Upper lobe of left lung (tissue), 4 donors: ENCODE measurements around the gene ZEB1.

Source experiments
- EP300 ChIP-seq, 4 donors: sonication (generic); formaldehyde crosslinking; IDR thresholded peaks; one replicate each; pipeline ENCODE4 v1.5.1; 2017; ENCODE audit warnings: antibody characterized with exemption in 4 of 4, control low read depth in 2 of 4
- POLR2A ChIP-seq, 4 donors: fragments of 450-650 bp; IDR thresholded peaks; one replicate each; pipeline ENCODE4 v1.5.1; 2016 to 2017; ENCODE audit warnings: antibody characterized with exemption in 4 of 4, mild to moderate bottlenecking in 2 of 4

DNA sequence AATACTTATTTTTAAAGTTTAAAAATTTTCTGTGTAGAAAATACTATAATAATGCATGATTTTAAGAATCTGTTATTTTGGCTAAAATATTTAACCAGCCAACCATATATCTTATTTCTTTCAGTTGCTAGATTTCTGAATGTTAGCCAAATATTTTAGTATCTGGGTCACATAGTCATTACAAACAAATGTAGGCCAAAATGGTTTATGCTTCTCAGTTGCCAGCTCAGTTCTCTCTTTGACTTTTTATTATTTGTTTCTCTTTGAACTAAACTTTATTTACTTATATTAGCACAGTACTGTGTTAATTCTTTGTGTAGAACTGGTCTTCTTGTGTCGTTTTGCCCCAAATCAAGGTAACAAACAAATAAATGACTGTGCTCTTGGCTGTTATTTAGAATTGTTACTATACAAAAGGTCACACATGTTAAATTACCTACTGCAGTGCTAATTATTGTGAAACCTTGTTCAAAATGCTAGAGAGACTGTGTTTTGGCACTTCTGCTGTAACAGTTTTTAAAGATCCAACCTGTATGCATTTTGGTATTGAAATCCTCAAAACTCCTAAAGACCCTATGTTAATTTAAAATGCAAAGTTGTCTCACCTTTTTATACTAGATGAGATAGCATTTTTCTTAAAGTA lies 39.8 kb downstream of the ZEB1 start:
- no peak for TF ChIP-seq EP300 (IDR thresholded peaks at IDR 0.05)
- TF ChIP-seq POLR2A (IDR thresholded peaks at IDR 0.05): no peak
